K562 (cell line): Measurements from ENCODE around the gene YPEL2. TPM values are rescaled to one million over a fixed set of nuclear protein-coding genes. Genes with fewer than 3 reads are reported as not detected.
A peak's percentile ranks its signal among the peaks of the same experiment; 100 is the strongest.

Source experiments
- BRCA1 ChIP-seq, 2 experiments: fragments of 450-650 bp in 1 of 2; sonication (generic) in 1 of 2; formaldehyde crosslinking in 1 of 2; IDR thresholded peaks; 2 replicates each; pipeline versions ENCODE4 v1.5.0 to v1.6.1; 2017 to 2020; ENCODE audit warnings: mild to moderate bottlenecking in 1 of 2, missing genetic modification reagents in 1 of 2
- EP400 ChIP-seq: fragments of 450-650 bp; IDR thresholded peaks from 2 replicates; pipeline ENCODE4 v1.6.1; 2017; ENCODE audit warnings: antibody characterized with exemption, mild to moderate bottlenecking, moderate library complexity
- HDAC2 ChIP-seq: fragments of 450-650 bp; IDR thresholded peaks from 2 replicates; pipeline ENCODE4 v1.6.1; 2016; ENCODE audit warnings: mild to moderate bottlenecking
- HEY1 ChIP-seq: fragments of 250-450 bp; sonication (Bioruptor Pico); IDR thresholded peaks from 2 replicates; pipeline ENCODE4 v1.5.0; 2020; ENCODE audit warnings: mild to moderate bottlenecking, moderate library complexity, borderline replicate concordance
- KLF13 ChIP-seq: fragments of 450-650 bp; IDR thresholded peaks from 2 replicates; pipeline ENCODE4 v1.6.1; 2016; ENCODE audit warnings: missing genetic modification characterization, low read depth, mild to moderate bottlenecking, missing compliant biosample characterization, moderate library complexity, borderline replicate concordance
- LCOR ChIP-seq: sonication (generic); formaldehyde crosslinking; IDR thresholded peaks from 2 replicates; pipeline ENCODE4 v1.8.0; 2022; ENCODE audit warnings: mild to moderate bottlenecking, missing genetic modification reagents
- NCOR1 ChIP-seq: fragments of 450-650 bp; IDR thresholded peaks from 2 replicates; pipeline ENCODE4 v1.6.1; 2016; ENCODE audit warnings: mild to moderate bottlenecking, moderate library complexity
- NELFE ChIP-seq: IDR thresholded peaks from 2 replicates; pipeline ENCODE4 v1.6.1; 2011; ENCODE audit warnings: mild to moderate bottlenecking; ENCODE audit not compliant: insufficient read depth, insufficient read length
- OTX1 ChIP-seq: fragments of 450-650 bp; formaldehyde crosslinking; IDR thresholded peaks from 2 replicates; pipeline ENCODE4 v1.4.0; 2022; ENCODE audit warnings: mild to moderate bottlenecking
- PML ChIP-seq: IDR thresholded peaks from 2 replicates; pipeline ENCODE4 v1.6.1; 2012; ENCODE audit warnings: low read length, inconsistent platforms
- RFX5 ChIP-seq: IDR thresholded peaks from 2 replicates; pipeline ENCODE4 v1.6.1; 2011; ENCODE audit warnings: low read depth, mild to moderate bottlenecking, improper control_type of control experiment, low read length
- RUNX1 ChIP-seq: sonication (generic); IDR thresholded peaks from 2 replicates; pipeline ENCODE4 v1.6.1; 2016; ENCODE audit warnings: antibody characterized with exemption, low read depth
- TCF3 ChIP-seq: sonication (generic); formaldehyde crosslinking; IDR thresholded peaks from 2 replicates; pipeline ENCODE4 v1.4.0; 2020; ENCODE audit warnings: mild to moderate bottlenecking, missing genetic modification reagents
- ZBTB1 ChIP-seq: sonication (generic); formaldehyde crosslinking; IDR thresholded peaks from 2 replicates; pipeline ENCODE4 v1.8.1; 2023; ENCODE audit warnings: missing genetic modification reagents, low read depth, mild to moderate bottlenecking, borderline replicate concordance
- ZBTB7A ChIP-seq: IDR thresholded peaks from 2 replicates; pipeline ENCODE4 v1.6.1; 2011; ENCODE audit warnings: low read depth, mild to moderate bottlenecking, low read length, moderate library complexity, borderline replicate concordance; ENCODE audit not compliant: control insufficient read depth
- ZFPM2 ChIP-seq: fragments of 250-450 bp; sonication (Bioruptor Pico); IDR thresholded peaks from 2 replicates; pipeline ENCODE4 v1.5.1; 2022; ENCODE audit warnings: mild to moderate bottlenecking
- ZKSCAN1 ChIP-seq: fragments of 150-350 bp; IDR thresholded peaks from 2 replicates; pipeline ENCODE4 v1.6.1; 2016; ENCODE audit warnings: low read depth, low read length
- ZNF699 ChIP-seq: fragments of 250-450 bp; sonication (Bioruptor Pico); IDR thresholded peaks from 2 replicates; pipeline ENCODE4 v1.8.0; 2021; ENCODE audit warnings: mild to moderate bottlenecking, moderate library complexity; ENCODE audit not compliant: insufficient replicate concordance
- polyA plus RNA-seq, 8 experiments: library from polyadenylated mRNA; depleted of rRNA in 4 of 8; stranded (reverse) in 5 of 8; unstranded in 3 of 8; fragments of >200 nt; fragmentation: Nextera tagmentation in 2 of 8; fragmentation: Illumina TruSeq in 1 of 8; extraction: Ambion mirVana in 2 of 8; extraction: Trizol in 1 of 8; gene quantifications; 2 replicates each; pipeline versions ENCODE4 v1.2.1 to v1.2.3, GENCODE V29; 2011 to 2014; ENCODE audit warnings: inconsistent platforms in 1 of 8, missing spikeins in 1 of 8
- total RNA-seq, 7 experiments: library from RNA; depleted of rRNA in 6 of 7; stranded (reverse); fragments of >200 nt in 6 of 7; fragmentation: Illumina TruSeq in 2 of 7; extraction: Trizol in 2 of 7; gene quantifications; 2 replicates each; pipeline versions ENCODE4 v1.2.1 to v1.2.3, GENCODE V29; 2011 to 2021; ENCODE audit warnings: low replicate concordance in 1 of 7
- TF ChIP-seq, protein P1 (sequence below): fragments of 450-650 bp; IDR thresholded peaks from 2 replicates; pipeline ENCODE4 v1.6.1; 2016; ENCODE audit warnings: borderline replicate concordance
- TF ChIP-seq, protein P2 (sequence below): conservative IDR thresholded peaks from 2 replicates; pipeline ENCODE4 v1.6.1; 2011; ENCODE audit warnings: low read depth, mild to moderate bottlenecking, low read length; ENCODE audit not compliant: control insufficient read depth
- TF ChIP-seq, protein P3 (sequence below): fragments of 450-650 bp; IDR thresholded peaks from 2 replicates; pipeline ENCODE4 v1.6.1; 2016; ENCODE audit warnings: missing biosample characterization, missing genetic modification characterization
- TF ChIP-seq, protein P4 (sequence below): IDR thresholded peaks from 3 replicates; pipeline ENCODE4 v1.6.1; 2011; ENCODE audit warnings: borderline replicate concordance, mild to moderate bottlenecking, moderate library complexity; ENCODE audit not compliant: insufficient read length; ENCODE audit errors: extremely low read depth

Gene YPEL2
- total and polyA plus RNA-seq, 9 of the 15 experiments (the other 6 are each of a cell fraction or from before 2014, with no cell fraction given) = 0.11 to 2.4 (median 0.47) TPM

DNA sequence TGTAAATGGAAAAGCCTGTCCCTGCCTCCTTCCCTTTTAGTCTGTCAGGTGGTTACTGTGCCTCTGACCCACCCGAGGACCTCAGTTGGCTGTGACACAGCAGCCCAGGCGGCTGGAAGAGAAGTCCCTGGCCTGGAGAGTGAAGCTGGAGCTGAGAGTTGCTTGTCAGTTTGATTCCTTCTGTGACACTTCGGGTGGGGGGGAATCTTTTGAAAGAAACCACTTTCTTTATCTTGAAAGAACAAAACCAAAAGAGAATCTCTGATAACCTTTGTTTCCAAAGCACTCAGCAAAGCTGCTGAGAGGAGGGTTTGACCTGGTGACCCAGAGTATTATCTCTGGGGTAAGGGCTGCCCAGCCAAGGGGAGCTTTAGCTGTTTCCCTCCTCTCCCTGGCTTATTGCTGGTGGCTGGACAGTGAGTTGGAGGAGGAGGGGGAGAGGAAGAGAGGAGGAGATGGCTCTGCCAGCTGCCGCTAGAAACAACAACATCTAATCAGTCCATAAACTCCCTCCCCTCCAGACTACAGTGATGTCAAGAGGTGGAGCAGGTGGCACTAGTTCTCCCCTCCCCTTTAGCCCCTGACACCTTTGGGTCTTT is 34.0 kb downstream of the YPEL2 start (continued):
- TF ChIP-seq BRCA1 (IDR thresholded peaks at IDR 0.05) (no peak), BRCA1 (CRISPR knock-in tag; IDR thresholded peaks at IDR 0.05) (no peak), ZNF699 (CRISPR knock-in tag) (no peak), ZBTB1 (CRISPR knock-in tag) (no peak), NCOR1 (peak; percentile 96), NELFE (no peak), TCF3 (CRISPR knock-in tag) (peak; percentile 96), PML (peak; percentile 93), HEY1 (CRISPR knock-in tag) (peak; percentile 88; the same call in 1 of the 2 replicates), ZKSCAN1 (no peak), ZFPM2 (no peak), ZBTB7A (no peak), LCOR (peak; percentile 55; the same call in 1 of the 2 replicates), RFX5 (no peak), KLF13 (tag) (no peak), HDAC2 (peak; percentile 100), OTX1 (CRISPR knock-in tag) (no peak), RUNX1 (peak; percentile 59; the same call in 1 of the 2 replicates), EP400 (no peak)
- TF ChIP-seq, protein P1, sequence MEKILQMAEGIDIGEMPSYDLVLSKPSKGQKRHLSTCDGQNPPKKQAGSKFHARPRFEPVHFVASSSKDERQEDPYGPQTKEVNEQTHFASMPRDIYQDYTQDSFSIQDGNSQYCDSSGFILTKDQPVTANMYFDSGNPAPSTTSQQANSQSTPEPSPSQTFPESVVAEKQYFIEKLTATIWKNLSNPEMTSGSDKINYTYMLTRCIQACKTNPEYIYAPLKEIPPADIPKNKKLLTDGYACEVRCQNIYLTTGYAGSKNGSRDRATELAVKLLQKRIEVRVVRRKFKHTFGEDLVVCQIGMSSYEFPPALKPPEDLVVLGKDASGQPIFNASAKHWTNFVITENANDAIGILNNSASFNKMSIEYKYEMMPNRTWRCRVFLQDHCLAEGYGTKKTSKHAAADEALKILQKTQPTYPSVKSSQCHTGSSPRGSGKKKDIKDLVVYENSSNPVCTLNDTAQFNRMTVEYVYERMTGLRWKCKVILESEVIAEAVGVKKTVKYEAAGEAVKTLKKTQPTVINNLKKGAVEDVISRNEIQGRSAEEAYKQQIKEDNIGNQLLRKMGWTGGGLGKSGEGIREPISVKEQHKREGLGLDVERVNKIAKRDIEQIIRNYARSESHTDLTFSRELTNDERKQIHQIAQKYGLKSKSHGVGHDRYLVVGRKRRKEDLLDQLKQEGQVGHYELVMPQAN = no peak
- TF ChIP-seq, protein P2, sequence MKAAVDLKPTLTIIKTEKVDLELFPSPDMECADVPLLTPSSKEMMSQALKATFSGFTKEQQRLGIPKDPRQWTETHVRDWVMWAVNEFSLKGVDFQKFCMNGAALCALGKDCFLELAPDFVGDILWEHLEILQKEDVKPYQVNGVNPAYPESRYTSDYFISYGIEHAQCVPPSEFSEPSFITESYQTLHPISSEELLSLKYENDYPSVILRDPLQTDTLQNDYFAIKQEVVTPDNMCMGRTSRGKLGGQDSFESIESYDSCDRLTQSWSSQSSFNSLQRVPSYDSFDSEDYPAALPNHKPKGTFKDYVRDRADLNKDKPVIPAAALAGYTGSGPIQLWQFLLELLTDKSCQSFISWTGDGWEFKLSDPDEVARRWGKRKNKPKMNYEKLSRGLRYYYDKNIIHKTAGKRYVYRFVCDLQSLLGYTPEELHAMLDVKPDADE = no peak
- TF ChIP-seq, protein P3, sequence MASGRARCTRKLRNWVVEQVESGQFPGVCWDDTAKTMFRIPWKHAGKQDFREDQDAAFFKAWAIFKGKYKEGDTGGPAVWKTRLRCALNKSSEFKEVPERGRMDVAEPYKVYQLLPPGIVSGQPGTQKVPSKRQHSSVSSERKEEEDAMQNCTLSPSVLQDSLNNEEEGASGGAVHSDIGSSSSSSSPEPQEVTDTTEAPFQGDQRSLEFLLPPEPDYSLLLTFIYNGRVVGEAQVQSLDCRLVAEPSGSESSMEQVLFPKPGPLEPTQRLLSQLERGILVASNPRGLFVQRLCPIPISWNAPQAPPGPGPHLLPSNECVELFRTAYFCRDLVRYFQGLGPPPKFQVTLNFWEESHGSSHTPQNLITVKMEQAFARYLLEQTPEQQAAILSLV (tag) = no peak
- TF ChIP-seq, protein P4, sequence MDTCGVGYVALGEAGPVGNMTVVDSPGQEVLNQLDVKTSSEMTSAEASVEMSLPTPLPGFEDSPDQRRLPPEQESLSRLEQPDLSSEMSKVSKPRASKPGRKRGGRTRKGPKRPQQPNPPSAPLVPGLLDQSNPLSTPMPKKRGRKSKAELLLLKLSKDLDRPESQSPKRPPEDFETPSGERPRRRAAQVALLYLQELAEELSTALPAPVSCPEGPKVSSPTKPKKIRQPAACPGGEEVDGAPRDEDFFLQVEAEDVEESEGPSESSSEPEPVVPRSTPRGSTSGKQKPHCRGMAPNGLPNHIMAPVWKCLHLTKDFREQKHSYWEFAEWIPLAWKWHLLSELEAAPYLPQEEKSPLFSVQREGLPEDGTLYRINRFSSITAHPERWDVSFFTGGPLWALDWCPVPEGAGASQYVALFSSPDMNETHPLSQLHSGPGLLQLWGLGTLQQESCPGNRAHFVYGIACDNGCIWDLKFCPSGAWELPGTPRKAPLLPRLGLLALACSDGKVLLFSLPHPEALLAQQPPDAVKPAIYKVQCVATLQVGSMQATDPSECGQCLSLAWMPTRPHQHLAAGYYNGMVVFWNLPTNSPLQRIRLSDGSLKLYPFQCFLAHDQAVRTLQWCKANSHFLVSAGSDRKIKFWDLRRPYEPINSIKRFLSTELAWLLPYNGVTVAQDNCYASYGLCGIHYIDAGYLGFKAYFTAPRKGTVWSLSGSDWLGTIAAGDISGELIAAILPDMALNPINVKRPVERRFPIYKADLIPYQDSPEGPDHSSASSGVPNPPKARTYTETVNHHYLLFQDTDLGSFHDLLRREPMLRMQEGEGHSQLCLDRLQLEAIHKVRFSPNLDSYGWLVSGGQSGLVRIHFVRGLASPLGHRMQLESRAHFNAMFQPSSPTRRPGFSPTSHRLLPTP = no peak
